CD4-positive, alpha-beta T cell (primary cell): ENCODE results near the gene CSNK1A1. TPM values are rescaled to one million over a fixed set of nuclear protein-coding genes. Genes with fewer than 3 reads are reported as not detected.

Experiments used
- ATAC-seq: fragments of 200-7000 bp; cut with Tn5 transposase; one replicate; pipeline ENCODE4 v1.10.0; 2022; ENCODE audit warnings: mild to moderate bottlenecking; ENCODE audit not compliant: poor library complexity
- CTCF ChIA-PET: fragments of 350-600 bp; sonication (Branson Sonifier 250); formaldehyde crosslinking; loops from one replicate; lab custom pipeline; 2021; ENCODE audit warnings: antibody characterized with exemption, inconsistent platforms; lab: Charles Lee
- POLR2A ChIA-PET: fragments of 350-600 bp; sonication (Branson Sonifier 250); formaldehyde crosslinking; loops from one replicate; lab custom pipeline; 2021; ENCODE audit warnings: antibody characterized with exemption, inconsistent platforms; lab: Charles Lee
- DNase-seq, 14 experiments: peaks; one replicate each; pipeline ENCODE4 v3.0.0-alpha.2; 2013 to 2020; ENCODE audit warnings: mixed read lengths in 2 of 14
- H3K27ac ChIP-seq, 2 donors: one replicate each; pipeline versions ENCODE4 v1.5.1 to v1.7.0; 2013; ENCODE audit warnings: low read length in 2 of 2, low read depth in 1 of 2, mild to moderate bottlenecking in 1 of 2
- H3K27me3 ChIP-seq, 2 experiments: 1 replicate in 1 of 2; 2 replicates in 1 of 2; pipeline versions ENCODE4 v1.6.1 to v1.7.0; 2013; ENCODE audit warnings: low read length in 2 of 2, control low read depth in 1 of 2, mild to moderate bottlenecking in 1 of 2, moderate library complexity in 1 of 2; ENCODE audit not compliant: insufficient read depth in 2 of 2, control insufficient read depth in 1 of 2
- H3K36me3 ChIP-seq: one replicate; pipeline ENCODE4 v1.6.1; 2013; ENCODE audit warnings: low read length, control low read depth; ENCODE audit not compliant: insufficient read depth
- H3K4me1 ChIP-seq: one replicate; pipeline ENCODE4 v1.6.1; 2013; ENCODE audit warnings: low read length, control low read depth; ENCODE audit not compliant: insufficient read depth
- H3K4me3 ChIP-seq: one replicate; pipeline ENCODE4 v1.5.1; 2013; ENCODE audit warnings: mild to moderate bottlenecking, low read length, moderate library complexity
- H3K9me3 ChIP-seq, 2 experiments: 1 replicate in 1 of 2; 2 replicates in 1 of 2; pipeline versions ENCODE4 v1.6.1 to v1.7.0; 2013; ENCODE audit warnings: low read length in 2 of 2, mild to moderate bottlenecking in 2 of 2, control low read depth in 1 of 2, moderate library complexity in 1 of 2; ENCODE audit not compliant: control insufficient read depth in 1 of 2, insufficient read depth in 1 of 2
- H3K27ac Mint-ChIP-seq: one replicate; pipeline ENCODE4 v1.8.0; 2020; ENCODE audit warnings: mixed read lengths
- H3K27me3 Mint-ChIP-seq: one replicate; pipeline ENCODE4 v1.8.0; 2021; ENCODE audit warnings: mixed read lengths
- H3K36me3 Mint-ChIP-seq: one replicate; pipeline ENCODE4 v1.8.0; 2021; ENCODE audit warnings: low read depth, mixed read lengths
- H3K4me1 Mint-ChIP-seq: one replicate; pipeline ENCODE4 v1.8.0; 2021; ENCODE audit warnings: low read depth, mixed read lengths
- H3K4me3 Mint-ChIP-seq: one replicate; pipeline ENCODE4 v1.8.0; 2020; ENCODE audit warnings: mild to moderate bottlenecking, mixed read lengths
- H3K9me3 Mint-ChIP-seq: one replicate; pipeline ENCODE4 v1.8.0; 2020; ENCODE audit warnings: mixed read lengths
- intact Hi-C, 2 experiments: fragments of 100-400 bp; cut with DNase I in 1 of 2; cut with micrococcal nuclease in 1 of 2; formaldehyde crosslinking; loops; one replicate each; pipeline versions ENCODE4 v1.15.1 to v1.9.0; 2023 to 2025; cut with DNase I, micrococcal nuclease
- total RNA-seq, 174 experiments: library from RNA in 2 of 174; stranded (reverse) in 2 of 174; gene quantifications; one replicate each; pipeline ENCODE4 v1.2.3 and lab custom pipeline; 2021 to 2026
- TF ChIP-seq, protein P1 (sequence below): fragments of 200-600 bp; IDR thresholded peaks from one replicate; pipeline ENCODE4 v1.8.0; 2022; ENCODE audit warnings: antibody characterized with exemption, mild to moderate bottlenecking

CSNK1A1 gene
- total RNA-seq, 2 experiments from 2014 or later, result 201 to 217 TPM

DNA sequence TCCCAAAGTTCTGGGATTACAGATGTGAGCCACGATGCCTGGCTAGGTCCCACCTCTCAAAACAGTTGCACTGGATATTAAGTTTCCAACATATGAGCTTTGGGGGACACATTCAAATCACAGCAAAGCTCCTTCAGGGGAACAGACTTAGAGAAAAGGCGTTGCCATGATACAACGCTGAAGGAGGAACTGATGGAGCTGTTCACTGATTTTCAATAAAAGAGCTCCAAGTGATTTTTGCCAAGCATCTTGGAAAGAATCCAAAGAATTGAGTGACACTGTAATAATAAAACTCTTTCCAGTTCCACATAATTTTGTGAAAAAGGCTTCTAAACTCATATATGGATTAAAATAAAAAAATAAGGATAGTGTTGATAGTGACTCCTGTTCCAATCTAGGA, 72.5 kb downstream of the CSNK1A1 start:
- no peak overlapping the region for H3K27ac Mint-ChIP-seq
- H3K36me3 Mint-ChIP-seq, result no peaks in the 10 kb centered on the region
- H3K27me3 Mint-ChIP-seq, result no peaks in the 10 kb centered on the region
- ATAC-seq (no peak), DNase-seq (no peak)
- CTCF ChIA-PET, result no interaction called here
- no peaks in the 10 kb centered on the region for H3K27me3 ChIP-seq
- no peaks in the 10 kb centered on the region for H3K4me1 ChIP-seq
- no peak overlapping the region for H3K4me3 Mint-ChIP-seq
- H3K4me1 Mint-ChIP-seq, result no peaks in the 10 kb centered on the region
- H3K4me3 ChIP-seq, result no peak overlapping the region
- no peaks in the 10 kb centered on the region for H3K9me3 ChIP-seq
- H3K36me3 ChIP-seq, result no peaks in the 10 kb centered on the region
- POLR2A ChIA-PET, result no interaction called here
- intact Hi-C loops, result no loop called here
- no peak overlapping the region for H3K27ac ChIP-seq
- TF ChIP-seq, protein P1, sequence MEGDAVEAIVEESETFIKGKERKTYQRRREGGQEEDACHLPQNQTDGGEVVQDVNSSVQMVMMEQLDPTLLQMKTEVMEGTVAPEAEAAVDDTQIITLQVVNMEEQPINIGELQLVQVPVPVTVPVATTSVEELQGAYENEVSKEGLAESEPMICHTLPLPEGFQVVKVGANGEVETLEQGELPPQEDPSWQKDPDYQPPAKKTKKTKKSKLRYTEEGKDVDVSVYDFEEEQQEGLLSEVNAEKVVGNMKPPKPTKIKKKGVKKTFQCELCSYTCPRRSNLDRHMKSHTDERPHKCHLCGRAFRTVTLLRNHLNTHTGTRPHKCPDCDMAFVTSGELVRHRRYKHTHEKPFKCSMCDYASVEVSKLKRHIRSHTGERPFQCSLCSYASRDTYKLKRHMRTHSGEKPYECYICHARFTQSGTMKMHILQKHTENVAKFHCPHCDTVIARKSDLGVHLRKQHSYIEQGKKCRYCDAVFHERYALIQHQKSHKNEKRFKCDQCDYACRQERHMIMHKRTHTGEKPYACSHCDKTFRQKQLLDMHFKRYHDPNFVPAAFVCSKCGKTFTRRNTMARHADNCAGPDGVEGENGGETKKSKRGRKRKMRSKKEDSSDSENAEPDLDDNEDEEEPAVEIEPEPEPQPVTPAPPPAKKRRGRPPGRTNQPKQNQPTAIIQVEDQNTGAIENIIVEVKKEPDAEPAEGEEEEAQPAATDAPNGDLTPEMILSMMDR, result no peak
- no peaks in the 10 kb centered on the region for H3K9me3 Mint-ChIP-seq

GRCh38 chr5:149475777-149476176, 75.5 kb downstream of the CSNK1A1 start:
- intact Hi-C loops, result no loop called here
- POLR2A ChIA-PET, result no interaction called here
- H3K27ac Mint-ChIP-seq, result no peak overlapping the region

GRCh38 chr5:149474198-149474597, 77.0 kb downstream of the CSNK1A1 start:
- TF ChIP-seq, protein P1, result no peak
- Histone ChIP-seq H3K9me3 (no peaks in the 10 kb centered on the region), H3K27me3 (no peaks in the 10 kb centered on the region), H3K27ac (no peak overlapping the region), H3K4me1 (no peaks in the 10 kb centered on the region), H3K36me3 (no peaks in the 10 kb centered on the region), H3K4me3 (no peak overlapping the region)
- no peaks in the 10 kb centered on the region for H3K9me3 Mint-ChIP-seq
- H3K36me3 Mint-ChIP-seq, result no peaks in the 10 kb centered on the region
- no peak for ATAC-seq
- POLR2A ChIA-PET, result no interaction called here
- no peaks in the 10 kb centered on the region for H3K27me3 Mint-ChIP-seq
- no peak overlapping the region for H3K4me3 Mint-ChIP-seq
- no peak overlapping the region for H3K27ac Mint-ChIP-seq
- no peaks in the 10 kb centered on the region for H3K4me1 Mint-ChIP-seq
- intact Hi-C loops, result no loop called here
- CTCF ChIA-PET, result no interaction called here
- no peak for DNase-seq

More at GRCh38 chr5:149475777-149476176, 75.5 kb downstream of the CSNK1A1 start:
- H3K4me3 ChIP-seq, result no peak overlapping the region
- no peaks in the 10 kb centered on the region for H3K9me3 ChIP-seq
- Mint-ChIP-seq H3K4me3 (no peak overlapping the region), H3K27me3 (no peaks in the 10 kb centered on the region), H3K9me3 (no peaks in the 10 kb centered on the region), H3K36me3 (no peaks in the 10 kb centered on the region), H3K4me1 (no peaks in the 10 kb centered on the region)
- H3K36me3 ChIP-seq, result no peaks in the 10 kb centered on the region
- TF ChIP-seq, protein P1, result no peak
- no peaks in the 10 kb centered on the region for H3K4me1 ChIP-seq
- H3K27ac ChIP-seq, result no peak overlapping the region
- DNase-seq, result no peak
- ATAC-seq, result no peak
- H3K27me3 ChIP-seq, result no peaks in the 10 kb centered on the region
- CTCF ChIA-PET, result no interaction called here
